Measurements from ENCODE around the gene PRMT7.

Gene PRMT7

GRCh38 chr16:68356919-68357286 is 46.1 kb downstream of the PRMT7 start:
- no peak for TF ChIP-seq CTCF (conservative IDR thresholded peaks at IDR 0.05; ENCODE audit: low read length)
- no peak for TF ChIP-seq EZH2phosphoT487 (IDR thresholded peaks at IDR 0.05; ENCODE audit: borderline replicate concordance)
- Histone ChIP-seq H3K4me2 (ENCODE audit: low read depth, low read length, poor library complexity, severe bottlenecking) (peak overlapping the region; percentile 52), H3K27me3 (ENCODE audit: insufficient read depth, low read length, poor library complexity, severe bottlenecking) (no peaks in the 10 kb centered on the region), H3K9me3 (ENCODE audit: insufficient read depth, low read depth, low read length) (no peaks in the 10 kb centered on the region), H3K36me3 (ENCODE audit: insufficient read depth, low read length) (peaks cover 30% of the 10 kb centered on the region; the same call in 1 of the 2 replicates), H3K4me3 (ENCODE audit: low read length, poor library complexity, severe bottlenecking) (peak overlapping the region; percentile 39), H3F3A (ENCODE audit: low read depth) (no peaks in the 10 kb centered on the region; the same call in 1 of the 2 replicates), H4K20me1 (ENCODE audit: insufficient read depth, low read length, poor library complexity, severe bottlenecking) (no peaks in the 10 kb centered on the region), H3K4me1 (ENCODE audit: insufficient read depth, low read length, poor library complexity, severe bottlenecking) (peaks cover 68% of the 10 kb centered on the region), H2AFZ (ENCODE audit: low read length) (no peak overlapping the region), H3K9me2 (replicated peaks; ENCODE audit: low read depth, low read length) (no peaks in the 10 kb centered on the region), H3K9ac (ENCODE audit: low read depth, low read length, poor library complexity, severe bottlenecking) (peak overlapping the region; percentile 70), H3K79me2 (ENCODE audit: insufficient read depth, low read length) (no peaks in the 10 kb centered on the region)

- H3F3A ChIP-seq (ENCODE audit: low read depth) = no peaks in the 10 kb centered on the region; the same call in 1 of the 2 replicates
- H3K4me1 ChIP-seq (ENCODE audit: insufficient read depth, low read length, poor library complexity, severe bottlenecking) = peaks cover 74% of the 10 kb centered on the region
- H3K9ac ChIP-seq (ENCODE audit: low read depth, low read length, poor library complexity, severe bottlenecking) = peak overlapping the region; percentile 70
- peaks cover 25% of the 10 kb centered on the region; the same call in 1 of the 2 replicates for H3K36me3 ChIP-seq (ENCODE audit: insufficient read depth, low read length)
- H3K9me2 ChIP-seq (replicated peaks; ENCODE audit: low read depth, low read length) = no peaks in the 10 kb centered on the region
- H3K4me2 ChIP-seq (ENCODE audit: low read depth, low read length, poor library complexity, severe bottlenecking) = peak overlapping the region; percentile 52
- H3K4me3 ChIP-seq (ENCODE audit: low read length, poor library complexity, severe bottlenecking) = no peak overlapping the region
- no peak overlapping the region for H2AFZ ChIP-seq (ENCODE audit: low read length)
- TF ChIP-seq EZH2phosphoT487 (IDR thresholded peaks at IDR 0.05; ENCODE audit: borderline replicate concordance) (no peak), CTCF (conservative IDR thresholded peaks at IDR 0.05; ENCODE audit: low read length) (peak; percentile 20; the same call in 1 of the 2 replicates)
- H3K9me3 ChIP-seq (ENCODE audit: insufficient read depth, low read depth, low read length) = no peaks in the 10 kb centered on the region
- H4K20me1 ChIP-seq (ENCODE audit: insufficient read depth, low read length, poor library complexity, severe bottlenecking) = no peaks in the 10 kb centered on the region
- H3K79me2 ChIP-seq (ENCODE audit: insufficient read depth, low read length) = no peaks in the 10 kb centered on the region
- H3K27me3 ChIP-seq (ENCODE audit: insufficient read depth, low read length, poor library complexity, severe bottlenecking) = no peaks in the 10 kb centered on the region
Observed at GRCh38 chr16:68357521-68357922, 46.7 kb downstream of the PRMT7 start.

- H2AFZ ChIP-seq (ENCODE audit: low read length) = no peak overlapping the region
- H3K9me3 ChIP-seq (ENCODE audit: insufficient read depth, low read depth, low read length) = no peaks in the 10 kb centered on the region
- peaks cover 78% of the 10 kb centered on the region for H3K4me1 ChIP-seq (ENCODE audit: insufficient read depth, low read length, poor library complexity, severe bottlenecking)
- no peaks in the 10 kb centered on the region for H3K79me2 ChIP-seq (ENCODE audit: insufficient read depth, low read length)
- H3K4me3 ChIP-seq (ENCODE audit: low read length, poor library complexity, severe bottlenecking) = no peak overlapping the region
- TF ChIP-seq EZH2phosphoT487 (IDR thresholded peaks at IDR 0.05; ENCODE audit: borderline replicate concordance) = no peak
- TF ChIP-seq CTCF (conservative IDR thresholded peaks at IDR 0.05; ENCODE audit: low read length) = peak; percentile 4; the same call in 1 of the 2 replicates
- no peaks in the 10 kb centered on the region for H3K27me3 ChIP-seq (ENCODE audit: insufficient read depth, low read length, poor library complexity, severe bottlenecking)
- H3K9me2 ChIP-seq (replicated peaks; ENCODE audit: low read depth, low read length) = no peaks in the 10 kb centered on the region
- peak overlapping the region; percentile 70 for H3K9ac ChIP-seq (ENCODE audit: low read depth, low read length, poor library complexity, severe bottlenecking)
- H3K36me3 ChIP-seq (ENCODE audit: insufficient read depth, low read length) = peaks cover 21% of the 10 kb centered on the region; the same call in 1 of the 2 replicates
- peak overlapping the region; percentile 52 for H3K4me2 ChIP-seq (ENCODE audit: low read depth, low read length, poor library complexity, severe bottlenecking)
- H3F3A ChIP-seq (ENCODE audit: low read depth) = no peaks in the 10 kb centered on the region; the same call in 1 of the 2 replicates
- no peaks in the 10 kb centered on the region for H4K20me1 ChIP-seq (ENCODE audit: insufficient read depth, low read length, poor library complexity, severe bottlenecking)
Observed at GRCh38 chr16:68357923-68358322, 47.1 kb downstream of the PRMT7 start.
